Fibroblast of gingiva (primary cell): ENCODE data around the gene JUND.

Source experiments
- DNase-seq: peaks from one replicate; pipeline ENCODE4 v3.0.0-alpha.2; 2011; ENCODE audit warnings: low read depth

Gene JUND

DNA sequence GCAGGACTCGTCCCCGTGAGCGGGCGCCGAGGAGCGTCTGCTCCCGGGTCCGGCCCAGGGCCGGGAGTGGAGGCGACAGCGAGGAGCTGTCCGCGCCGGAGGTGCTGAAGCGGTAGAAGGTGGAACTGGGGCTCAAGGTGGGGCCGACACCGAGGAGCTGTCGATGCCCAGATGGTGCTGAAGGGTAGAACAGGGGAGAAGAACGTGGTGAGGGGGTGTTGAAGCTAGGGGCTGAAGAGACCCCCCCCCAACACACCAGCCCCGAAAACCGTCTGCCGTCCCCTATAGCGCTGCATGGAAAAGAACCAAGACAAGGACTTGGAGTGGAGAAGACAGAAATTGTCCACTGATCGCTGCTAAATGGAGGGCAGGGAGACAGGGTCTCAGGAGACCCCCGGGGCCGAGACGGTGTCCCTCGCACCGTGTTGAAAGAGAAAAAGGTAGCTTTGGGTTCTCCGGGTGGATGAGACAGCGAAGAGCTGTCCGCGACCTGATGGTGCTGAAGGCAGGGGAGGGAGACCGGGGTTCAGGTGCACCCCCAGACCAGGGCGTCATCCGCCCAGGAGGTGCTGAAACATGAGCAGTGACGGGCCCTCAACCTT, 48.1 kb downstream of the JUND start:
- no peak for DNase-seq

DNA sequence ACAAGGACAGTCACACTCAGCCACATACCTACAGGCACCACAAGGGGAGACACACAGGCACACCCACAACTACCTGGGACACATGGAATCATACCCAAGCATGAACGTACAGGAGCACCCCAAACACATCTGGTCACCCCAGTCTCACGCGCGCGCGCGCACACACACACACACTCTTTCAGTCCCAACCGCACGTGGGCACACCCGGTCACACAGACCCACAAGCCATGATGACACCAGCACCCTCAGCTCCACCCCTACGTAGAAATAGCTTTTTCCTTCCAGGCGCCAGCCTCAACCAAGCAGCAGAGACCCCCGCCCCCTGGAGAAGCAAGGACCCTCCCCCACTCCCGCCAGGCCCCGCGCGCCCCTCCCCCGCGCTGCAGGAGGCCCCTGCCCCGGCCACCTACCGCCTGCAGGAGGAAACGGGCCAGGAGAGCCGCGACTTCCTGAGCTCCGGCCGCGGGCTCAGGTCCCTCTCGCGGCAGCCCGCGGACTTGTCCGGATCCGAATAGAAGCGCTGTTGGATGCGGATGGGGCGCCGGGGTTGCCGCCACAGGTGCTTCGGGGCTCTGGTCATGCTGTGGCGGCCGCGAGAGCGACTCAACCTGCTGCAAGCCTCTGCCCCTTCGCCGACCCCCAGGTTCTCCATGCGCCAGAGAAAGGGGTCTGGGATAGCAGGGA, 48.7 kb downstream of the JUND start:
- no peak for DNase-seq

DNA sequence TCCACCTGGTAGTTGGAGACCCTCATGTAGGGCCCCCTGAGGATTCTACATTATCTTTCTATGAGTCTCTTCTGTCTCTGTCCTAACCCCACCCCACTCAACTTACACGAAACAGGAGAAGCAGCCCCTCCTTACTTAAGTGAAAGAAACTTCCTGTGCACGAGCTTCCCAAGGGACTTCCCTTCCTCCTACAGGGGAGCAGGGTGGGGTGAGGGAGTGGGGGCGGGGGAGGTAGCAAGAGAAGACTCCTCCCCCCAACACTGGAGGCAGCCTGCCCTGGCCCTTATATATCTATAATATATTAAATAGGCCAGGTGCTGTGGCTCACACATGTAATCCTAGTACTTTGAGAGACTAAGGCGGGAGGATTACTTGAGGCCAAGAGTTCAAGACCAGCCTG, 49.6 kb downstream of the JUND start:
- no peak for DNase-seq

DNA sequence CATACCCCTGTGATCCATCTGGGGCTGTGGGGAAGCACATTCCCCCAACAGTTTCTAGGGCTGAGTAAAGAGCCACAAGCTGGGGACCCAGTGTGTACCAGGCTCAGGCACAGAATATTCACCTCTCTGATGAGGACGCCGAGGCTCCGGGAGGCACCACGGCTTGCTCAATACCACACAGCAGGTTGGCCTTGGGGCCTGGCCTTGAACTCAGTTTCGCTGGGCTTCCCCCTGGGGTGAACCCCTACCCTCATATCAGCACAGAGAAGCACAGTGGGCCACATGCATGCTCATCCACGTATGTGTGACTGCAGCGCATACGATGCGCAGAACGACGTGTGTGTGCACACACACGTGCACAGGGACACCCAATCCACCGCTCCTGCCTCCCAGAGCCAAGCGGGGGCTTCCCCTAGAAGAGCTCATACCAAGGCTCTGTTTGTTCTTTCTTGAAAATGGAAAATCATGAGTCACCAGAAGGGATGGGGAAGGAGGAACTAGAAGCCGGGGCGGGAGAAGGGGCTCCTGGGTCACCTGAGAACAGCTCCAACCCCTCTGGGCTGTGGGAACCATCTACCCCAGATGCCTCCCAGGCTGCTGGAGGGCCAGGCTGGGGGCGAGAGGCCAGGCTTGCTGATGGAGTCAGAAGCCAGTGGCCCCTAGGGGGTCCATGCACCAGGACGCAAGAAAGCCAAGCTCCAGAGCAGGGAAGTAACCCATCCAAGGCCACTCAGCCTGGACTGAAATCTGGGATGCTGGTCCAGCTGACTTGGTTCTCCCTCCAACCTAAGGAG, 50.3 kb downstream of the JUND start:
- DNase-seq: no peak

DNA sequence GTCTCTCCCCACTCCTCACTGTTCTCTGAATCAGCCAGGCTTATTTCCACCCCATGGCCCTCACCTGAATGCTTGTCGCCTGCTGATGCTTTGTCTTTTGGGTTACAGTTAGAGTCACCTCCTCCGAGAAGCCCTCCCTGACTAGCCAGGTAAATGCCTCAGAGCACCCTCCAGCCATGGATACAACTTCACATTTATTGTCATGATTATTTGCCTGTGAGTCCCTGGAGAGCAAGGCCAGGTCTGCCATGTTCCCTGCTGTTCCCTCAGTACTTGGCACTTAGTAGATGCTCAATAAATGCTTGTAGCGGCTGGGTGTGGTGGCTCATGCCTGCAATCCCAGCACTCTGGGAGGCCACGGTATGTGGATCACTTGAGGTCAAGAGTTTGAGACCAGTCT, 51.5 kb downstream of the JUND start:
- no peak for DNase-seq
